C4-2B (cell line): Measurements from ENCODE around the gene KRTAP4-1.
"Not testable (repeated sequence)": the region's sequence is repeated elsewhere in the genome, so short reads cannot be mapped to it uniquely, and the experiment has no call there.

Experiments
- CTCF ChIP-seq: fragments of 450-650 bp; conservative IDR thresholded peaks from 2 replicates; pipeline ENCODE4 v1.5.1; 2017; ENCODE audit warnings: mild to moderate bottlenecking
- ZFX ChIP-seq: fragments of 450-650 bp; IDR thresholded peaks from 2 replicates; pipeline ENCODE4 v1.6.1; 2017

- TF ChIP-seq CTCF, ZFX: not testable (repeated sequence)
These were observed 41.9 kb upstream of the KRTAP4-1 start, which contains the start of gene KRTAP9-2 for GRCh38 chr17:41226598-41227095.
